Activated CD4-positive, alpha-beta T cell treated with anti-CD3 and anti-CD28 coated beads for 4 hours (primary cell): ENCODE data around the gene SSPN.

Source experiments
- DNase-seq, 2 donors: peaks; one replicate each; pipeline ENCODE4 v3.0.0-alpha.2; 2020

SSPN gene, protein sequence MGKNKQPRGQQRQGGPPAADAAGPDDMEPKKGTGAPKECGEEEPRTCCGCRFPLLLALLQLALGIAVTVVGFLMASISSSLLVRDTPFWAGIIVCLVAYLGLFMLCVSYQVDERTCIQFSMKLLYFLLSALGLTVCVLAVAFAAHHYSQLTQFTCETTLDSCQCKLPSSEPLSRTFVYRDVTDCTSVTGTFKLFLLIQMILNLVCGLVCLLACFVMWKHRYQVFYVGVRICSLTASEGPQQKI

GRCh38 chr12:26195250-26195640, at the start of gene SSPN:
TSS of gene SSPN (plus strand) at chr12:26195573. CDS start at chr12:26195673, 100 bp downstream.
- DNase-seq: no peak

GRCh38 chr12:26148291-26148690, 47.1 kb upstream of the SSPN start:
- no peak for DNase-seq

- no peak for DNase-seq
These were observed 45.3 kb upstream of the SSPN start for GRCh38 chr12:26149968-26150500.

DNA sequence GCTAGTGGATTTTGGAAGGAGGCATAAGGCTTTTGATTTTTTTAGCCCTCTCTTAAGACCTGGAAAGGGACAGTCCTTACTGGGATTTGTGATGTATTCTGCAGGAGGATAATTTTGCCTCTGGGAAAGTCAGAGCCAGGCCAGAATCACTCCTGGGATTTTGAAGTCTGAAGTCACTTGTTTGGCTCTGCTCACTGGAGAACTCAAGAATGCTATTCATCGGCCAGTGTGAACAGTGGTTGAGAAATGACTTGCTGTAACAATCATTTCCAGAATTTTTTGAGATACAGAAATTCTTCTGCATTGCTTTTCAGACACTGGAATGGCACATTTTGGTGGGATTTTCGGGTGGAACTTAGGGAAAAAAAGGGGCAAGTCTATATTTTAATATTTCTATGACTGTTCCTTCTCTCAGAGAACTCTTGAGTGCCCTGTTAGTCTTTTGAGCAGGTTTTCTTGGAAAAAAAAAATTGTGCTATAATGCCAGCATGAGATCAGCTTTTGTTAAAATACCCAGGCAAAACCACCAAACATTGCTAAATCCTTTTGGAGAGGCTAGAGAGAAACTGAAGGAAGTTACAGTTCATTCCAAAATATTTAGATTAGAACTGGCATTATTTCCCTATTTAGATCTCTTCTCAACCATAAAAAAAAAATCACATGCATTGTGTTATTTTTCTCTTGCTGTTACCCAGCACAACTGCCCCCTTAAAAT, 44.5 kb upstream of the SSPN start:
- DNase-seq: no peak

GRCh38 chr12:26152507-26153102, 42.8 kb upstream of the SSPN start:
- no peak for DNase-seq

GRCh38 chr12:26153421-26154154, 41.8 kb upstream of the SSPN start:
- DNase-seq: no peak

GRCh38 chr12:26156201-26156871, 39.0 kb upstream of the SSPN start:
- DNase-seq: no peak

DNA sequence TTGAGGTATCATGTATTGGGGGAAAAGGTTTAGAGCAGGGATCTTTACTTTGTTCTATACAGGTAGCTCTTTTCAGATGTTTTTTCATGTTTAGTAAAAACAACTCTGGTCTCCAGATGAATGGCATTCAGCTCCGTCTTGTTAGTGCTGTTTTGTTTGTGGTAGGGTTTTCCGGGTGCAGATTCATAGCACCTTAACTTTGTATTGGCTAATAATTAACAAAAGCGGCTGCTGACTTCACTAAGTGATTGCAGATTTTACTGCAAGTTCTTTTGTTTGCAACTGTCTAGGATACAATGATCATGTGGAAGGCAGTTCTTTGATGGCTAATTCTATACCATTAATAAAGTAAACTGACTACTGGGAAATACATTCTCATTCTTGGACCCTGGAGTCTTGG, 38.4 kb upstream of the SSPN start:
- no peak for DNase-seq

DNA sequence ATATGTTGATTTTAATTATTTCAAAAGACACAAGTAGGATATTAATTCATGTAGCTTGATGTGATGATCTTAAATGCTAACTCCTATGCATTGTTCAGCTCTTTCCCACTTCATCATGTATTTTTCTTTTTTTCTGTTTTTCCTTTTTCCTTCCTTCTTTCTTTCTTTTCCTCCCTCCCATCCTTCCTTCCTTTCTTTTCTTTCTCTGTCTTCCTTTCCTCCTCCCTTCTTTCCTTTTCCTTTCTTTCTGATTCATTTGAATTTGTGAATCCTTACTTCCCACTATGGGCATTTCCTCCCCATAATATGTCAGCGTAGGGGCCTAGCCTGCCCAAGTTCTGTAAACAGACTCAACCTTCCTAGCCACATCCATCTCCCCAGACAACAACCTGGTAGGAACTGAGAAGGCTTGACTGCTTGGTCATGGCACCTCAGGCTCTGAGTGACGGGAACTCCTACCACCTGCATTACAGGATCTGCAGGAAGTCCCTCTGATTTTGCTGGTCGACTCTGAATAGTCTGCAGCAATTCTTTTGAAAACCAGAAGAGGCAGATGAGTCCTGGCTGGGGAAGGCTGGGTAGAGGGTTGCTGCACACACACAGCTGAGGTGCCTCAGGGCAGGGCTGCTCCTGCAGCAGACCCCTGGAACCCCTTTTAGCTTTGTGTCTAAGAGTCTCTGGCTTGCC, 37.2 kb upstream of the SSPN start:
- DNase-seq: no peak

GRCh38 chr12:26162174-26162573, 33.2 kb upstream of the SSPN start:
- DNase-seq: no peak

DNA sequence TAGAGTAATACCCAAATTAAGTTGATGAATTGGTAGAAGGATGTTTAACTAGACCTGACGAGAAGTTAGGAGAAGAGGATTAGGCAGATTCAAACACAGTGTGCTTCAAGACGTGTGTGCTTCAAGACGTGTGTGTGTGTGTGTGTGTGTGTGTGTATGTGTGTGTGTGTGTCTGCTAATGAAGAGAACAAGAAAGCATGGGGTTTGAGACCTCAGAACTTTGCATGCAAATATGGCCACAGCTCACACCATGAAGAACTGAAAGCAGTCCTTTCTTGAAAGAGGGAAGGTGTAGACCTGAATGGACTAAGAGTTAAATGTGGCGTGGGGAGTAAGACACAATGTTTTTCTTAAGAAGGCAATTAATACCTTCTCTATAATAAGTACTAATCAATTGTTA, 32.5 kb upstream of the SSPN start:
- no peak for DNase-seq

- no peak for DNase-seq
These were observed 31.3 kb upstream of the SSPN start for GRCh38 chr12:26164118-26164517.

DNA sequence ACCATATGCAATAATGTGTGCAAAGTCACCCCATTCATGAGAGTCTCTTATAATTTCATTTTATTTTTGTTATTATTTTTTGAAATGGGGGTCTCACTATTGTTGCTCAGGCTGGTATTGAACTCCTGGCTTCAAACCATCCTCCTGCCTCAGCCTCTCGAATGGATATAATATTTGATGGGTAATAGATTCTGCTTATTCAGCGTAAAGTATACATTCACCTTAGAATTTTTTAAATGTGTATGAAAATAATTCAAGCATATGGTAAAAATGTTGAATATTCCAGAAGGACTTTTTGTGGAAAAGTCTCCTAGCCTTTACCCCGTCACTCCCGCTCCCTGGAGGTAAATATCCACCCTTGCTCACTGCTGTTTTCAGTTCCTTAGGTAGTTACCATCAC, 23.4 kb upstream of the SSPN start:
- no peak for DNase-seq

DNA sequence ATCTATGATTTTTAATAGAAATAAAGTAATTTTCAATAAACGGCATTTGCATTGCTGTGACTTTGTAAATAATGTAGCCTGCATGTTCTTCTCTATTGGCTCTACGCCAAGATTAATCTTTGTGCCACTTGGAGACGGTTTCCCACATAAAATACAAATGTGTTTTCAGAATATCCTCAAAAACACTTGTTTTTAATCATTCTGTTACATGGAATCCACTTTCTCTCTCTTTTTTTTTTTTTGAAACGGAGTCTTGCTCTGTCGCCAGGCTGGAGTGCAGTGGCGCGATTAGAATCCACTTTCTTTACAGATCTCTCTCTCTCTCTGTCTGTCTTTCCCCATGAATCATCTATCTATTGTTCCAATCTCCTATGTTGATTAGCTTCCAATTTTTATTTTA, 22.8 kb upstream of the SSPN start:
- DNase-seq: no peak

- DNase-seq: no peak
These were observed 22.3 kb upstream of the SSPN start for GRCh38 chr12:26172946-26173552.

- no peak for DNase-seq
These were observed 18.6 kb upstream of the SSPN start for GRCh38 chr12:26176725-26177124.

DNA sequence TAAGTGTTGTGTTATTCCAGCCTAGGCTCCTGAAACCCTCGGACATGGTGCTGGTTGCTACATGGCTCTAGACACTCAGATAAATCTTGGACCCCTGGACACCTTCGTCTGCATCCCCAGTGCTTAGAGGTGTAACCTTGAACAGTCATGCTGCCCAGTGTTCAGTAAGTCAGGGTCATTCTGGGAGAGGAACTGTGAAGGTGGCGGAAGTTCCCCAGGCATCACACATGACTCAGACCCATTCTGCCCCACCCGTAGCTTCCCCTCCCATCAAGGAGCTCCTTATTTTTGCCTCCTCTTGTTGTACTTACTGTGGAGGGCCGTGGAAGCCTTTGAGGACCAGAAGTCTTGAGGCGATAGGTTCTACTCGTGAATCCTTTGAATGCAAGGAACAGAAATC, 18.1 kb upstream of the SSPN start:
- DNase-seq: no peak

DNA sequence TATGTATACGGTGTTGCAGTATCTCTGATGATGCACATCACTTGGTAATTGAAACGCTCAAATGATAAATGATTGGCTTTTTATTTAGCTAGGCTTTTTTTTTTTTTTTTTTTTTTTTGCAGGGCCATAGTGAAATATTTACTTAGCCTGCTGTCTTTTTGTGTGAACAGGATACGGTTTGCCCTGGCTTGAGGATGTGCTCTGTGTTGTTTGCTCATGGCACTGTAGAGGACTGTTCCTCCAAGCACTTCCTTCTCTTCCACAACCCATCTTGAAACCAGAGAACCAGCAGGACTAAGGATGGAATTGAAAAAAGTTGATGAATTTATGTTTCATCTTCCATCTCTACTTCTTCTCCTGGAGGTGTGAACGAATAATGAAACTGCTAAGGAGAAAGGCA, 15.5 kb upstream of the SSPN start:
- DNase-seq: no peak

DNA sequence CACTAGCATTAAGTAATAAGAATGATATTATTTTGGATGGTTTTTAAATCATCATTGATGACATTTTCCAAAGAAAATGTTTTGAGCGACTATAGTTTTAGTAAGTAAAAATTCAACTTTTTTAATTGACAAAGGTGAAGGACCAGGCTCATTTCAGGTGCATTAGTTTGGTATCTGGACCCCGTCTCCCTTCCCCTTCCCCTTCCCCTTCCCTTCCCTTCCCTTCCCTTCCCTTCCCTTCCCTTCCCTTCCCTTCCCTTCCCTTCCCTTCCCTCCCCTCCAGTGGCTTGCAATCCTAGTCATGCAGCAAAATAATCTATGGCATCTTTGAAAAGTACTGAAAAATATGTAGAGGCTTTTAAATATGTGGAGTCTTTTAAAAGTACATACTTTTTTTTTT, 13.0 kb upstream of the SSPN start:
- DNase-seq: no peak

DNA sequence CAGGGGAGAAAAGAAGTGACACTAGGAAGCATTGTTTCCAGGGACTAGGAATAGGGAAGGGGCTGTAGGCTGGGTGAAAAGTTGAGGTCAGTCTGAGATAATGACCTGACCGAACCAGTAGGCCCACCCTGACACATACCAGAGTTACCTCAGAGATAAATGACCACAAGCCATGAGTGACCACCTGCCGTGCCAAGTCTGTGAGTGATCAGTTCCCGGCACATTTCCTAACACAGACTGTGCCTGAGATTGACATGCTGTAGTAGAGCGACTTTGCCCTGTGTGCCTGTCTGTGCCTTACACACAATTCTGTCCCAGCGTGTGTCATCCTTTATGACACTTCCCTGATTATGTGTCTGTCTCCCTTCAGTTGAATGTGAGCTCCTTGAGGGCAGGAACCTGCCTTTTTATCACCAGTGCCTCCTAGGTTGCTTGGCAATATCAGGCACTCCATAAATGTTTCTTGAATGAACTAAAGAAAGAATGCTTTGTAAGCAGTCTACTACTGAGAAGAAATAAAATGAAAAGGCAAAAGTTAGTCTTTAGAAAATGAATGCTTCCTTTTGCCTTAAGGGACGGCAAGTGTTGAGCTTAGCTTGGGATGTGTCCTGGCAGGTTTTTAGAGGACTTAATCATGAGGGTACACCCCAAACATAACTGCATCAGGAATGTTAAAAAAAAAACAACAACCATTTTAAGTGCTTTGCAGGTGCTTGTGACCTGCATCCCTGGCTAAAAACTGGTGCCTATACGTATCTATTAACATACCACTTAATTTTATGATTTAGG, 9.6 kb upstream of the SSPN start:
- no peak for DNase-seq
